ENCODE measurements around the gene ZNF175.

Gene ZNF175

DNA sequence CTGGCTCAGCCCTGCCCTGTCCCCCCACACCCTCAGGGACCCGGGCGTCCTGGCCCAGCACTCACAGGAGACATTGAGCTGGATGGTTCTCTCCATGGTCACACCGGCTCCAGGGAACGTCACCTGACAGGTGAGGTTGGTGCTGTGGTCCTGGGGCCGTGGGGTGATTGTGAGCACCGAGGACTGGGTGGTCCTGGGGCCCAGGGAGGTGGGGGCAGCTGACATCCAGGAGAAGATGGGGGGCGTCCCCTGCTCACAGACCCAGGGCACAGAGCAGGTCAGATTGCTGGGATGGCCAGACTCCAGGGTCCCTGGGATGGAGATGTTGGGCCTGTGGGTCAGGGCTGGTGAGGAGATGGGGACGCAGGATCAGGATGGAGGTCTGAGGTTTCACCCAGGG, 40.5 kb upstream of the ZNF175 start:
- Histone ChIP-seq H3K9me3 (no peaks in the 10 kb centered on the region), H3K4me3 (ENCODE audit: low read depth, low read length) (no peak overlapping the region), H3K27me3 (peaks cover 47% of the 10 kb centered on the region), H3K4me1 (no peaks in the 10 kb centered on the region), H3K36me3 (no peaks in the 10 kb centered on the region)
- no peak for DNase-seq
- TF ChIP-seq, protein P1, sequence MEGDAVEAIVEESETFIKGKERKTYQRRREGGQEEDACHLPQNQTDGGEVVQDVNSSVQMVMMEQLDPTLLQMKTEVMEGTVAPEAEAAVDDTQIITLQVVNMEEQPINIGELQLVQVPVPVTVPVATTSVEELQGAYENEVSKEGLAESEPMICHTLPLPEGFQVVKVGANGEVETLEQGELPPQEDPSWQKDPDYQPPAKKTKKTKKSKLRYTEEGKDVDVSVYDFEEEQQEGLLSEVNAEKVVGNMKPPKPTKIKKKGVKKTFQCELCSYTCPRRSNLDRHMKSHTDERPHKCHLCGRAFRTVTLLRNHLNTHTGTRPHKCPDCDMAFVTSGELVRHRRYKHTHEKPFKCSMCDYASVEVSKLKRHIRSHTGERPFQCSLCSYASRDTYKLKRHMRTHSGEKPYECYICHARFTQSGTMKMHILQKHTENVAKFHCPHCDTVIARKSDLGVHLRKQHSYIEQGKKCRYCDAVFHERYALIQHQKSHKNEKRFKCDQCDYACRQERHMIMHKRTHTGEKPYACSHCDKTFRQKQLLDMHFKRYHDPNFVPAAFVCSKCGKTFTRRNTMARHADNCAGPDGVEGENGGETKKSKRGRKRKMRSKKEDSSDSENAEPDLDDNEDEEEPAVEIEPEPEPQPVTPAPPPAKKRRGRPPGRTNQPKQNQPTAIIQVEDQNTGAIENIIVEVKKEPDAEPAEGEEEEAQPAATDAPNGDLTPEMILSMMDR (IDR thresholded peaks at IDR 0.05; ENCODE audit: low read depth, low read length): no peak

DNA sequence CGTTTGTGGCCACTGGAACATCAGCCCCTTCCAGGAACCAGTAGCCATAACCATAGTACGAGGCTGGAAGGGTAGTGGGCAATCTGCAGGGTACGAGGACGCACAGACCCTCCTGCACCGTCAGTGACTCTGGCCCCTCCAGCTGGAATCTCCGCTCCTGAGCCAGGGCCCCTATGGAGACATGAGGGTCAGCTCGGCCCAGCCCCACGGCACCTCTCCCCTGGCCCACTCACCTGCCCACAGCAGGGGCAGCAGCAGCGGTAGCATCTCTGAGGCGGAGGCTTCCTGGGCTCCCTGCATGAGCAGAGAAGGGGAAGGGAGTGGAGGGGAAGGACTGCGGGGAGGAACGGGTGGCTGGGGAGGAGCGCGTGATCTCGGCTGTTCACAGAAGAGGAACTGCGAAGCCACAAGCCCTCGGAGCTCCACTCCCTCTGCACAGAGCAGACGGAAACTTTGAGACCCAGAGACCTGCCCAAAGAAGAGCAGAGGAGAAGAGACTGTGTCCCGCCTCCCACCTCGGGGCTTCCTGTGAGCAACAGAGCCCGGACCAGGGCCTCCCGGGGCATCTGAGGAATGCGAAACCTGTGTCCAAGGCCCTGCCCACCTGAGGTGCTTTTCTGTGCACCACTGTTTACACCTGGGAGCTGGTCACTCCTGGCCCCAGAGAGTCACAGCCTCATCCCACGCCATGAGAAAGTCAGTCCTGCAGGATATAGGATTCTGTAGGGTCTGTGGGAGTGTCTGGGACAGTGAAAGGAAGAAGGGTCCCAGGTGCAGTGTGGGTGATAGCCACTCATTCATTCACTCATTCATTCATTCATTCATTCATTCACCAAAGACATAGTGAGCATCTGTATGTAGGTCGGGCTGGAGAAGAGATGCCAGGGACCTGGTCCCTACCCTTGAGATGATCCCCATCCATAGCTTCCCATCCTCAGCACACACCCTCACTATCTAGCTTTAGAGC, 39.5 kb upstream of the ZNF175 start, which contains the start of gene SIGLEC6:
TSS of gene SIGLEC6 (minus strand) at position 322 of the 967 bp plus-strand sequence. CDS start at position 300, 22 bp downstream.
- H3K36me3 ChIP-seq: no peaks in the 10 kb centered on the region
- H3K9me3 ChIP-seq: no peaks in the 10 kb centered on the region
- no peak for DNase-seq
- H3K27me3 ChIP-seq: peaks cover 47% of the 10 kb centered on the region
- H3K4me3 ChIP-seq (ENCODE audit: low read depth, low read length): no peak within 1 kb of the TSS
- H3K4me1 ChIP-seq: no peaks in the 10 kb centered on the region
- TF ChIP-seq, protein P1 (IDR thresholded peaks at IDR 0.05; ENCODE audit: low read depth, low read length): no peak

DNA sequence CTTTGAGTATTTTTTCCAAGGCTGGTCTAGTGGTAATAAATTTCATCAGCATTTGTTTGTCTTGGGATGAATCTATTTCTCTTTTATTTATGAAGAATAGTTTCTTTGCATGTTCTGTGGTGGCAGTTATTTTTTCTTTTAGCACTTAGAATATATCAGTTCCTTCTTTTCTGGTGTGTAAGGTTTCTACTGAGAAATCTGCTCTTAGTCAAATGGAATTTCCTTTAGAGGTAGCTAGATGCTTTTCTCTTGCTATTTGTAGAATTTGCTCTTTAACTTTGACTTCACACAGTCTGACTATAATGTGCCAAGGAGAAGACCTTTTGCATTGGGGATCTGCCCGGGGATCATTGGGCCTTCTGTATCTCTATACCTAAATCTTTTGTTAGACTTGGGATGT, 35.5 kb upstream of the ZNF175 start:
- TF ChIP-seq, protein P1 (IDR thresholded peaks at IDR 0.05; ENCODE audit: low read depth, low read length): no peak
- Histone ChIP-seq H3K4me1 (no peaks in the 10 kb centered on the region), H3K27me3 (peaks cover 46% of the 10 kb centered on the region), H3K36me3 (no peaks in the 10 kb centered on the region), H3K9me3 (no peaks in the 10 kb centered on the region), H3K4me3 (ENCODE audit: low read depth, low read length) (no peak overlapping the region)
- no peak for DNase-seq

DNA sequence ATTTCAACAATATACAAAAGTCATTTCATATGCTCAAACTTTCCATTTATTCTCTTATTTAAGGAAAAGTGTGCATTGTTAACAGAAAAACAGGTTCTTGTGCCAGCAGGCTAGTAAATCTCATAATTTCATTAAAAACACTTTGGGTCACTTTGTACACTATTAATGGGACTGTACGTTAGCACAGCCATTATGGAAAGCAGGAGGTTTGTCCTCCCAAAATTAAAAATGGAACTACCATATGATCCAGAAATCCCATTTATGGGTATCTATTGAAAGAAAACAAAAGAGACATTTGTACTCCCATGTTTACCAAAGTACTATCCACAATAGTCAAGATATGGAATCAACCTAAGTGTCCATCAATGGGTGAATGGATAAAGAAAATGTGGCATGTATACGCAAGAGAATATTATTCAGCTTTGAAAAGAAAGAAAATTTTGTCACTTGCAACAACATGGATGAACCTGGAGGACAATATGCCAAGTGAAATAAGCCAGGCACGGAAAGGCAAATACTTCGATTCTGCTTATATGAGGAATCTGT, 31.2 kb upstream of the ZNF175 start:
- TF ChIP-seq, protein P1 (IDR thresholded peaks at IDR 0.05; ENCODE audit: low read depth, low read length): no peak
- no peaks in the 10 kb centered on the region for H3K9me3 ChIP-seq
- no peaks in the 10 kb centered on the region for H3K4me1 ChIP-seq
- no peaks in the 10 kb centered on the region for H3K36me3 ChIP-seq
- peaks cover 15% of the 10 kb centered on the region for H3K27me3 ChIP-seq
- no peak overlapping the region for H3K4me3 ChIP-seq (ENCODE audit: low read depth, low read length)
- DNase-seq: no peak

DNA sequence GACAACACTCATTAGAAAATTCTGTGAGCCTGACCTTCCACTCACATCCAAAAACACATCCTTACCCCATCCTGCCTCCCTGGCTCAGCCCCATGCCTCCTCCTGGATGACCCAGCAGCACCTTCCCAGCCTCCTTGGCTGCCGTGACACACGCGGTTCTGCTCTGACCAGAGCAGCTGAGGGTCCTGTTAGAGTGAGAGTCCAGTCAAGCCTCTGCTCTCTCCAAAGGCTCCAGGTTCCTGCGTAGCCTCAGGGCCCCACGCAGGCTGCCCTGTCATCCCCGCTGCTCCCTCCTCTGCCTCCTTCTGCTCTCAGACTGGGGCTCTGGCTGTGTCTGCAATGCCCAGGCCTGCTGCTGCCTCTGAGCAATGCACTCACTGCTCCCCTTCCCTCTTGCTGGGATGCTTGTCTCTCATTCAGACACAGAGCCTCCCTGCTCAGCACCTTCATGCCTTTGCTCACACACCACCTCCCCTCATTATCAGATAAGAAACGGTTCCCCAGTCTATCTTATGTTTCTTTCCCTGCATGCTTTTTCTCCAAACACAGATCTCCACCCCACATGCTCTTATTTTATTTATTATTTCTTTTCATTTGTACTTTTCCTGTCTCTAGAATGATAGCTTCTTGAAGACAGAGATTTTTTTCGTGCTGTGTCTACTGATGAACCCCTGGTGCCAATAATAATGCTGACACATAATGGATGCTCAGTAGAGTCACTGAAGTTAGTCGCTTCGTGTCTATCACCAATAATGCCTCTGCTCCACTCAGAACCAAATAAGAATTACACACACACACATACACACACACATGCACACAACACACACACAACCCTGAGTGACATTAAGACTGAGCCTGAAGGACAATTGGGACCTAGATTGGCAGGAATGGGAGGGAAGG, 29.4 kb upstream of the ZNF175 start:
- Histone ChIP-seq H3K4me1 (no peaks in the 10 kb centered on the region; the same call in 1 of the 2 replicates), H3K36me3 (no peaks in the 10 kb centered on the region), H3K27me3 (peaks cover 21% of the 10 kb centered on the region), H3K4me3 (ENCODE audit: low read depth, low read length) (no peak overlapping the region), H3K9me3 (no peaks in the 10 kb centered on the region)
- no peak for DNase-seq
- TF ChIP-seq, protein P1 (IDR thresholded peaks at IDR 0.05; ENCODE audit: low read depth, low read length): no peak

Data from BE2C (cell line).